Measurements from ENCODE around the gene ZNF746. TPM values are rescaled to one million over a fixed set of nuclear protein-coding genes. Genes with fewer than 3 reads are reported as not detected.
A peak's percentile ranks its signal among the peaks of the same experiment; 100 is the strongest.

Gene ZNF746
- total and polyA plus RNA-seq, 2 donors (not counting 1 experiment from before 2014, with no cell fraction given), result 5.9 to 21.5 TPM

GRCh38 chr7:149427096-149427680 lies 70.4 kb downstream of the ZNF746 start:
- H3K79me2 ChIP-seq (ENCODE audit: control insufficient read depth, insufficient read depth, low read length), result no peaks in the 10 kb centered on the region
- no peaks in the 10 kb centered on the region for H3K9me3 ChIP-seq (ENCODE audit: control insufficient read depth, insufficient read depth, low read depth, low read length)
- no peak for TF ChIP-seq CTCF (conservative IDR thresholded peaks at IDR 0.05 in 1 of 2, IDR thresholded peaks at IDR 0.05 in 1 of 2; ENCODE audit: low read depth in 1 of 2, low read length in 2 of 2)
- no peak for TF ChIP-seq EZH2 (IDR thresholded peaks at IDR 0.05; ENCODE audit: low read length, missing control alignments)
- no peak for DNase-seq (ENCODE audit: low read depth in 2 of 2)
- no peak overlapping the region for H2AFZ ChIP-seq (ENCODE audit: low read length)
- no peak overlapping the region for H3K27ac ChIP-seq (ENCODE audit: insufficient read depth, low read length)
- H3K27me3 ChIP-seq (ENCODE audit: control insufficient read depth, insufficient read depth, low read length), result no peaks in the 10 kb centered on the region
- H4K20me1 ChIP-seq (ENCODE audit: control insufficient read depth, extremely low read depth, insufficient read depth, low read length), result no peaks in the 10 kb centered on the region
- H3K4me1 ChIP-seq (ENCODE audit: control insufficient read depth, extremely low read depth, insufficient read depth, low read length), result no peaks in the 10 kb centered on the region
- H3K36me3 ChIP-seq (ENCODE audit: control insufficient read depth, insufficient read depth, low read length), result peaks cover 5% of the 10 kb centered on the region
- H3K9ac ChIP-seq (ENCODE audit: insufficient read depth, low read length), result no peak overlapping the region
- H3K4me3 ChIP-seq (replicated peaks in 1 of 4; ENCODE audit: control extremely low read depth in 1 of 4, insufficient read depth in 1 of 4, low read depth in 3 of 4, low read length in 4 of 4), result no peak overlapping the region
- H3K4me2 ChIP-seq (ENCODE audit: extremely low read depth, insufficient read depth, low read length), result no peak overlapping the region

GRCh38 chr7:149423449-149424110 lies 74.0 kb downstream of the ZNF746 start:
- no peaks in the 10 kb centered on the region for H3K36me3 ChIP-seq (ENCODE audit: control insufficient read depth, insufficient read depth, low read length)
- TF ChIP-seq CTCF (conservative IDR thresholded peaks at IDR 0.05 in 1 of 2, IDR thresholded peaks at IDR 0.05 in 1 of 2; ENCODE audit: low read depth in 1 of 2, low read length in 2 of 2), result no peak
- no peak for TF ChIP-seq EZH2 (IDR thresholded peaks at IDR 0.05; ENCODE audit: low read length, missing control alignments)
- H3K4me2 ChIP-seq (ENCODE audit: extremely low read depth, insufficient read depth, low read length), result peak overlapping the region; percentile 17

GRCh38 chr7:149422914-149423301 lies 74.7 kb downstream of the ZNF746 start:
- Histone ChIP-seq H3K4me2 (ENCODE audit: extremely low read depth, insufficient read depth, low read length) (peak overlapping the region; percentile 44), H3K4me1 (ENCODE audit: control insufficient read depth, extremely low read depth, insufficient read depth, low read length) (no peaks in the 10 kb centered on the region), H3K9me3 (ENCODE audit: control insufficient read depth, insufficient read depth, low read depth, low read length) (no peaks in the 10 kb centered on the region), H3K27me3 (ENCODE audit: control insufficient read depth, insufficient read depth, low read length) (no peaks in the 10 kb centered on the region), H3K4me3 (replicated peaks in 1 of 4; ENCODE audit: control extremely low read depth in 1 of 4, insufficient read depth in 1 of 4, low read depth in 3 of 4, low read length in 4 of 4) (peak overlapping the region in 2 of 4 experiments; percentile 21 to 38), H2AFZ (ENCODE audit: low read length) (peak overlapping the region; percentile 77), H4K20me1 (ENCODE audit: control insufficient read depth, extremely low read depth, insufficient read depth, low read length) (no peaks in the 10 kb centered on the region), H3K36me3 (ENCODE audit: control insufficient read depth, insufficient read depth, low read length) (no peaks in the 10 kb centered on the region), H3K79me2 (ENCODE audit: control insufficient read depth, insufficient read depth, low read length) (no peaks in the 10 kb centered on the region), H3K27ac (ENCODE audit: insufficient read depth, low read length) (no peak overlapping the region), H3K9ac (ENCODE audit: insufficient read depth, low read length) (no peak overlapping the region)
- DNase-seq (ENCODE audit: low read depth in 2 of 2), result no peak
- TF ChIP-seq EZH2 (IDR thresholded peaks at IDR 0.05; ENCODE audit: low read length, missing control alignments) (no peak), CTCF (conservative IDR thresholded peaks at IDR 0.05 in 1 of 2, IDR thresholded peaks at IDR 0.05 in 1 of 2; ENCODE audit: low read depth in 1 of 2, low read length in 2 of 2) (no peak)

More at GRCh38 chr7:149423449-149424110, 74.0 kb downstream of the ZNF746 start:
- H3K4me1 ChIP-seq (ENCODE audit: control insufficient read depth, extremely low read depth, insufficient read depth, low read length), result no peaks in the 10 kb centered on the region
- H2AFZ ChIP-seq (ENCODE audit: low read length), result no peak overlapping the region
- DNase-seq (ENCODE audit: low read depth in 2 of 2), result no peak
- no peak overlapping the region for H3K9ac ChIP-seq (ENCODE audit: insufficient read depth, low read length)
- H3K27me3 ChIP-seq (ENCODE audit: control insufficient read depth, insufficient read depth, low read length), result no peaks in the 10 kb centered on the region
- H3K79me2 ChIP-seq (ENCODE audit: control insufficient read depth, insufficient read depth, low read length), result no peaks in the 10 kb centered on the region
- H4K20me1 ChIP-seq (ENCODE audit: control insufficient read depth, extremely low read depth, insufficient read depth, low read length), result no peaks in the 10 kb centered on the region
- no peaks in the 10 kb centered on the region for H3K9me3 ChIP-seq (ENCODE audit: control insufficient read depth, insufficient read depth, low read depth, low read length)
- no peak overlapping the region for H3K27ac ChIP-seq (ENCODE audit: insufficient read depth, low read length)
- H3K4me3 ChIP-seq (replicated peaks in 1 of 4; ENCODE audit: control extremely low read depth in 1 of 4, insufficient read depth in 1 of 4, low read depth in 3 of 4, low read length in 4 of 4), result peak overlapping the region in 1 of 4 experiments; percentile 21

Other genes starting within 250 kb of the ZNF746 start
- 8.7 and 11.4 TPM in 2 replicates for gene ZNF783, start 235.6 kb downstream of the ZNF746 start, total RNA-seq
- 2.6 and 3.3 TPM in 2 replicates for gene ZNF783, start 235.6 kb downstream of the ZNF746 start, polyA plus RNA-seq
- gene ZNF777, start 36.7 kb downstream of the ZNF746 start, total RNA-seq, result 3.6 and 4.1 TPM in 2 replicates
- gene ZNF777, start 36.7 kb downstream of the ZNF746 start, polyA plus RNA-seq, result 4.9 and 7.4 TPM in 2 replicates